ENCODE measurements around the gene MASTL. TPM values are rescaled to one million over a fixed set of nuclear protein-coding genes. Genes with fewer than 3 reads are reported as not detected.

Gene MASTL
- total RNA-seq, 1 experiment from 2014 or later = 12.3 TPM

- intact Hi-C loops (cut with micrococcal nuclease; ENCODE audit: unreplicated experiment) = no loop called here
- ATAC-seq (no peak), DNase-seq (ENCODE audit: low read depth, low spot score) (no peak)
- Histone ChIP-seq H3K4me1 (ENCODE audit: control insufficient read depth, insufficient read depth, low read length) (peaks cover 11% of the 10 kb centered on the region), H3K9me3 (ENCODE audit: control insufficient read depth, insufficient read depth, low read depth, low read length) (no peaks in the 10 kb centered on the region), H3K4me3 (ENCODE audit: low read depth in 2 of 2, low read length in 2 of 2) (peak overlapping the region; percentile 94 to 95), H3K27me3 (ENCODE audit: control insufficient read depth, insufficient read depth, low read length) (no peaks in the 10 kb centered on the region), H3K27ac (ENCODE audit: low read length) (peak overlapping the region; percentile 86), H3K36me3 (ENCODE audit: control insufficient read depth, insufficient read depth, low read length) (peaks cover 23% of the 10 kb centered on the region)
- ChIA-PET CTCF (no interaction called here), POLR2A (no interaction called here)
- in situ Hi-C loops (cut with HindIII; ENCODE audit: low pct_unique_long_range_greater_than_20kb, low sequenced_read_pairs) = no loop called here
- BruUV-seq (replicated peaks) = no TSS peak
- TF ChIP-seq POLR2AphosphoS5 (IDR thresholded peaks at IDR 0.05; ENCODE audit: low read depth, low read length) = no peak
- TF ChIP-seq, protein P1, sequence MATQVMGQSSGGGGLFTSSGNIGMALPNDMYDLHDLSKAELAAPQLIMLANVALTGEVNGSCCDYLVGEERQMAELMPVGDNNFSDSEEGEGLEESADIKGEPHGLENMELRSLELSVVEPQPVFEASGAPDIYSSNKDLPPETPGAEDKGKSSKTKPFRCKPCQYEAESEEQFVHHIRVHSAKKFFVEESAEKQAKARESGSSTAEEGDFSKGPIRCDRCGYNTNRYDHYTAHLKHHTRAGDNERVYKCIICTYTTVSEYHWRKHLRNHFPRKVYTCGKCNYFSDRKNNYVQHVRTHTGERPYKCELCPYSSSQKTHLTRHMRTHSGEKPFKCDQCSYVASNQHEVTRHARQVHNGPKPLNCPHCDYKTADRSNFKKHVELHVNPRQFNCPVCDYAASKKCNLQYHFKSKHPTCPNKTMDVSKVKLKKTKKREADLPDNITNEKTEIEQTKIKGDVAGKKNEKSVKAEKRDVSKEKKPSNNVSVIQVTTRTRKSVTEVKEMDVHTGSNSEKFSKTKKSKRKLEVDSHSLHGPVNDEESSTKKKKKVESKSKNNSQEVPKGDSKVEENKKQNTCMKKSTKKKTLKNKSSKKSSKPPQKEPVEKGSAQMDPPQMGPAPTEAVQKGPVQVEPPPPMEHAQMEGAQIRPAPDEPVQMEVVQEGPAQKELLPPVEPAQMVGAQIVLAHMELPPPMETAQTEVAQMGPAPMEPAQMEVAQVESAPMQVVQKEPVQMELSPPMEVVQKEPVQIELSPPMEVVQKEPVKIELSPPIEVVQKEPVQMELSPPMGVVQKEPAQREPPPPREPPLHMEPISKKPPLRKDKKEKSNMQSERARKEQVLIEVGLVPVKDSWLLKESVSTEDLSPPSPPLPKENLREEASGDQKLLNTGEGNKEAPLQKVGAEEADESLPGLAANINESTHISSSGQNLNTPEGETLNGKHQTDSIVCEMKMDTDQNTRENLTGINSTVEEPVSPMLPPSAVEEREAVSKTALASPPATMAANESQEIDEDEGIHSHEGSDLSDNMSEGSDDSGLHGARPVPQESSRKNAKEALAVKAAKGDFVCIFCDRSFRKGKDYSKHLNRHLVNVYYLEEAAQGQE (IDR thresholded peaks at IDR 0.05; ENCODE audit: insufficient read depth in 1 of 2, low read depth in 2 of 2, low read length in 1 of 2) = no peak
- no peak for TF ChIP-seq SIN3A (IDR thresholded peaks at IDR 0.05; ENCODE audit: borderline replicate concordance, insufficient read depth, low read depth, low read length)
- no peak for TF ChIP-seq CTCF (IDR thresholded peaks at IDR 0.05)
- no peak for TF ChIP-seq TCF7L2 (IDR thresholded peaks at IDR 0.05; ENCODE audit: low read depth, low read length)
Measured at GRCh38 chr10:27157150-27157549, 2.0 kb downstream of the MASTL start.

- no TSS peak for BruUV-seq (replicated peaks)
- peaks cover 23% of the 10 kb centered on the region for H3K36me3 ChIP-seq (ENCODE audit: control insufficient read depth, insufficient read depth, low read length)
- ChIA-PET CTCF (no interaction called here), POLR2A (no interaction called here)
- in situ Hi-C loops (cut with HindIII; ENCODE audit: low pct_unique_long_range_greater_than_20kb, low sequenced_read_pairs) (no loop called here), intact Hi-C loops (cut with micrococcal nuclease; ENCODE audit: unreplicated experiment) (no loop called here)
- TF ChIP-seq, protein P1 (IDR thresholded peaks at IDR 0.05; ENCODE audit: insufficient read depth in 1 of 2, low read depth in 2 of 2, low read length in 1 of 2) = no peak
- TF ChIP-seq CTCF (IDR thresholded peaks at IDR 0.05) = no peak
- no peak overlapping the region for H3K4me3 ChIP-seq (ENCODE audit: low read depth in 2 of 2, low read length in 2 of 2)
- DNase-seq (ENCODE audit: low read depth, low spot score) = no peak
- H3K27ac ChIP-seq (ENCODE audit: low read length) = no peak overlapping the region
- no peaks in the 10 kb centered on the region for H3K27me3 ChIP-seq (ENCODE audit: control insufficient read depth, insufficient read depth, low read length)
- H3K4me1 ChIP-seq (ENCODE audit: control insufficient read depth, insufficient read depth, low read length) = peaks cover 9% of the 10 kb centered on the region
- no peak for ATAC-seq
- no peaks in the 10 kb centered on the region for H3K9me3 ChIP-seq (ENCODE audit: control insufficient read depth, insufficient read depth, low read depth, low read length)
Measured at GRCh38 chr10:27158421-27158820, 3.3 kb downstream of the MASTL start.
